ENCODE results near the gene PPM1F. TPM values are rescaled to one million over a fixed set of nuclear protein-coding genes. Genes with fewer than 3 reads are reported as not detected.

Gene PPM1F
- total and polyA plus RNA-seq, 2 donors (not counting 1 experiment from before 2014, with no cell fraction given), result 18.1 to 30.0 TPM

GRCh38 chr22:21951931-21952465 lies 650 bp downstream of the PPM1F start:
- peak overlapping the region; percentile 45 to 81 (median 74) for H3K4me3 ChIP-seq (ENCODE audit: control extremely low read depth in 1 of 5, extremely low read depth in 1 of 5, insufficient read depth in 1 of 5, low read depth in 2 of 5, low read length in 4 of 5)
- intact Hi-C loops (cut with micrococcal nuclease), result loop anchor here (2.0 to 5.0 kb wide), 5 partner anchors 13 to 239 kb away; partner anchors contain the start of gene YPEL1
- H3K4me2 ChIP-seq (replicated peaks; ENCODE audit: low read depth, low read length, poor library complexity, severe bottlenecking), result peak overlapping the region; percentile 92
- H2AFZ ChIP-seq (ENCODE audit: insufficient read depth, low read depth, low read length, poor library complexity, severe bottlenecking), result peak overlapping the region; percentile 92
- peak; percentile 31 for ATAC-seq (ENCODE audit: low read depth)
- ChIA-PET POLR2A (interaction anchor here (1.7 kb wide), 1 partner anchor 14 kb away, joined by 12 read pairs; no protein-coding TSS in a partner anchor), CTCF (interaction anchor here (0.6 to 5.9 kb wide), 27 partner anchors 7 to 323 kb away, joined by 3 to 116 read pairs (median 4); partner anchors contain the start of genes PPIL2 and YPEL1)
- Mint-ChIP-seq H3K4me1 (peaks cover 22% of the 10 kb centered on the region), H3K9me3 (ENCODE audit: insufficient read depth) (no peaks in the 10 kb centered on the region), H3K27ac (peak overlapping the region; percentile 41), H3K27me3 (no peaks in the 10 kb centered on the region), H3K4me3 (peak overlapping the region; percentile 92)
- DNase-seq, result peak; percentile 56
- TF ChIP-seq CTCF (IDR thresholded peaks at IDR 0.05) (no peak), EZH2 (IDR thresholded peaks at IDR 0.05; ENCODE audit: borderline replicate concordance, insufficient read depth, low read depth, low read length, poor library complexity, severe bottlenecking) (no peak)
- 3% methylated on average over 24 of the region's 29 CpGs for WGBS (ENCODE audit: insufficient coverage)
- H3K27me3 ChIP-seq (replicated peaks in 1 of 4; ENCODE audit: control extremely low read depth in 1 of 4, control insufficient read depth in 3 of 4, insufficient read depth in 4 of 4, low read length in 3 of 4), result no peaks in the 10 kb centered on the region
- H3K9me3 ChIP-seq (ENCODE audit: control extremely low read depth in 1 of 3, control insufficient read depth in 2 of 3, insufficient read depth in 1 of 3, low read length in 2 of 3), result no peaks in the 10 kb centered on the region
- H3K36me3 ChIP-seq (replicated peaks in 1 of 2; ENCODE audit: control extremely low read depth in 1 of 2, control insufficient read depth in 1 of 2, extremely low read depth in 1 of 2, insufficient read depth in 2 of 2, low read length in 1 of 2), result no peaks in the 10 kb centered on the region
- peaks cover 11% of the 10 kb centered on the region for H4K20me1 ChIP-seq (ENCODE audit: control insufficient read depth, insufficient read depth, low read length, poor library complexity, severe bottlenecking)
- H3K79me2 ChIP-seq (ENCODE audit: control insufficient read depth, insufficient read depth, low read length), result peaks cover 39% of the 10 kb centered on the region
- peaks cover 10 to 12% of the 10 kb centered on the region in 2 donors for H3K4me1 ChIP-seq (ENCODE audit: control insufficient read depth in 2 of 2, insufficient read depth in 2 of 2, low read length in 2 of 2)
- H3K9ac ChIP-seq (ENCODE audit: low read length), result peak overlapping the region; percentile 75
- H3K27ac ChIP-seq (ENCODE audit: low read length in 2 of 2), result peak overlapping the region in 1 of 2 donors; percentile 53

- ATAC-seq (ENCODE audit: low read depth), result no peak
- POLR2A ChIA-PET, result interaction anchor here (0.7 kb wide), 1 partner anchor 241 kb away, joined by 6 read pairs; no protein-coding TSS in a partner anchor
- Histone ChIP-seq H4K20me1 (ENCODE audit: control insufficient read depth, insufficient read depth, low read length, poor library complexity, severe bottlenecking) (peaks cover 11% of the 10 kb centered on the region), H3K27me3 (replicated peaks in 1 of 4; ENCODE audit: control extremely low read depth in 1 of 4, control insufficient read depth in 3 of 4, insufficient read depth in 4 of 4, low read length in 3 of 4) (no peaks in the 10 kb centered on the region), H3K4me2 (replicated peaks; ENCODE audit: low read depth, low read length, poor library complexity, severe bottlenecking) (no peak overlapping the region), H2AFZ (ENCODE audit: insufficient read depth, low read depth, low read length, poor library complexity, severe bottlenecking) (no peak overlapping the region), H3K27ac (ENCODE audit: low read length in 2 of 2) (no peak overlapping the region), H3K36me3 (replicated peaks in 1 of 2; ENCODE audit: control extremely low read depth in 1 of 2, control insufficient read depth in 1 of 2, extremely low read depth in 1 of 2, insufficient read depth in 2 of 2, low read length in 1 of 2) (no peaks in the 10 kb centered on the region), H3K9me3 (ENCODE audit: control extremely low read depth in 1 of 3, control insufficient read depth in 2 of 3, insufficient read depth in 1 of 3, low read length in 2 of 3) (no peaks in the 10 kb centered on the region), H3K9ac (ENCODE audit: low read length) (no peak overlapping the region), H3K4me1 (ENCODE audit: control insufficient read depth in 2 of 2, insufficient read depth in 2 of 2, low read length in 2 of 2) (peaks cover 10 to 12% of the 10 kb centered on the region in 2 donors), H3K79me2 (ENCODE audit: control insufficient read depth, insufficient read depth, low read length) (peaks cover 43% of the 10 kb centered on the region), H3K4me3 (ENCODE audit: control extremely low read depth in 1 of 5, extremely low read depth in 1 of 5, insufficient read depth in 1 of 5, low read depth in 2 of 5, low read length in 4 of 5) (no peak overlapping the region)
- H3K4me1 Mint-ChIP-seq, result peaks cover 22% of the 10 kb centered on the region
- CTCF ChIA-PET, result interaction anchor here (1.4 to 5.9 kb wide), 2 partner anchors 14 to 236 kb away, joined by 4 to 116 read pairs; no protein-coding TSS in a partner anchor
- no peaks in the 10 kb centered on the region for H3K9me3 Mint-ChIP-seq (ENCODE audit: insufficient read depth)
- H3K4me3 Mint-ChIP-seq, result peak overlapping the region; percentile 80
- intact Hi-C loops (cut with micrococcal nuclease), result loop anchor here (5.0 kb wide), 1 partner anchor 134 kb away; no protein-coding TSS in a partner anchor
- DNase-seq, result no peak
- H3K27me3 Mint-ChIP-seq, result no peaks in the 10 kb centered on the region
- no CpG with 5 or more reads among the region's 7 CpGs for WGBS (ENCODE audit: insufficient coverage)
- TF ChIP-seq EZH2 (IDR thresholded peaks at IDR 0.05; ENCODE audit: borderline replicate concordance, insufficient read depth, low read depth, low read length, poor library complexity, severe bottlenecking) (no peak), CTCF (IDR thresholded peaks at IDR 0.05) (no peak)
- peak overlapping the region; percentile 37 for H3K27ac Mint-ChIP-seq
Observed at GRCh38 chr22:21951062-21951461, 1.6 kb downstream of the PPM1F start.

Data from B cell (primary cell).